GDM1 (cell line): Measurements from ENCODE around the gene C14orf93.
"Not testable (repeated sequence)": the region's sequence is repeated elsewhere in the genome, so short reads cannot be mapped to it uniquely, and the experiment has no call there.

Experiments used
- DNase-seq: peaks from one replicate; lab custom pipeline; 2025; lab: John Stamatoyannopoulos, UW

Gene C14orf93

DNA sequence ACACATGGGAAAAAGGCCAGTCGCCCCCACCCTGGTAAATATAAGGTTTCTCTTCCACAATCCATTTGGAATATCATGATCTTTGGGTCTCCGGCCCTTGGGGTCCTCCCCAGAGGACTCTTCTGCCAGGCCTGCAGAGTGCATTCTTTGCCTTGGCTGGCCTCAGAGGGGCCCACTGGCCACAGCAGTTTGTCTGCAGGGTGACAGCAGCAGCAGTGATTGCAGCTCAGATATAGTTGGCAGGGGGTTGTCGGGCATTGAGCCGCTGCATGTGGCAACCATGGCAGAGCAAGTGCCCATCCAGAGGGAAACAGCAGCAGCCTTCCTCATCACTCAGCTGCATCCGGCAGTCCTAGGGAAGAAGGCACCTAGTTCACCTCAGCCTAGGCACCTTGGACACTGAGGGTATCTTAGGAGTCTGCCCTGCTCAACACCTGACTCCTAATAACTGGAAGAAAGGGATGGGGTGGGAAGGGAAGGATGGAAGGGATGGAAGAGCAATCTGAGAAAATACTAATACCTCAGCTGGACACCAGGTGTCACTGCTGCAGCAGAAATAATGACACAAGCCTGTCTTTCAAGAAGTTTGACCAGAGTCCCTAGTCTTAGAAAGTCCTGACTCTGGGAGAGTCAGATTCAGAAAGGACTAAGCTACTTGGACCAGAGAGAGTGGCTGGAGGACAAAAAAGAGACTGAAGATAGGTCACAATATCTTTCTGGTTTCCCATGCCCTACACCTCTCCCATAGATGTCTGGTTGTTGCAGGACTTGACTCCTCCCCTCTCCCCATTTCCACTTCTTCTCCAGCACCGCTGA lies 36.5 kb downstream of the C14orf93 start:
- peak; percentile 8 for DNase-seq

DNA sequence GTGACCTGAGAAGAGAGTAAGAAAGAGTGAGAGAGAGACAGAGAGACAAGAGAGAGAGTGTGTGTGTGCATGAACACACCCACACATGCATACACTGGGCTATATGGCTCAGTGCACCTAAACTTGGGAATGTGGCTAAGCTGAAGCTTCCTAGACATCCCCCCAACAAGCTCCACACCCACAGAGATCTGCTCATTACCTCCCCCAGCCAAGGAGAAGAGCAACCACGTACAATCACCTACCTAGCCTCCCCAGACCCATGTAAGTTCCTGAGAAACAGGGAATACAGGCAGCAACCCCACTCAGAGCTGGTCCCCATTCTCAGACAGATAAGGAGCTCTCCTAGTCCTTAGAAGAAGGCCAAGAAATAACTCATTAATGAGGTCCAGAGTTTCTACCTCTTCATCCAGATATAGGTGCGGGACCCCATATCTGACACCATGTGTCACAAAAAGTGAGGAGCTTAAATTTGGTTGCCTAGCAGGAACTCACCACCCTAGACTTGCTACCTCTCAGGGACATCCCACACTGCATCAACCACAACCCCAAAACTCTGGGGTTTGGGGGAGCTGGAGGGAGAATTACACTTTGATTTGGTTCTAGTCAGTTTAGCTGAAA lies 37.5 kb downstream of the C14orf93 start:
- no peak for DNase-seq

DNA sequence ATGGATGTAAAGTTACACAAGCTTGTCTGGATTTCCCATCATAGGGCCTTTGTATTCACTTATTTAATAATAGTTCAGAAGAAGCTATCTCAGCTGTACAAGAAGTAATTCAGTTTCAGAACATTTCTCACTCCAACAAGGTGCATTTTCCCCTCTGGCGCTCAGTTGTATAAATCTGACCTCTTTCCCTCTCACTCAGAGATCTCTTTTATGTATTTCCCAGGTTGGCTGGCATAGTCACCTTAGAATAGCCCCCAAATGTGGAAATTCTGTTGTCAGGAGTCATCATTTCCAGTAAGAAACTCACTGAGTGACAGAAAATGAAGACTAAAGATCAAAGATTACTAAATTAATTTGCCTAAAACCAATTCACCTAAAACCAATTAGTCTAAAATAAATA lies 38.8 kb downstream of the C14orf93 start:
- no peak for DNase-seq

DNA sequence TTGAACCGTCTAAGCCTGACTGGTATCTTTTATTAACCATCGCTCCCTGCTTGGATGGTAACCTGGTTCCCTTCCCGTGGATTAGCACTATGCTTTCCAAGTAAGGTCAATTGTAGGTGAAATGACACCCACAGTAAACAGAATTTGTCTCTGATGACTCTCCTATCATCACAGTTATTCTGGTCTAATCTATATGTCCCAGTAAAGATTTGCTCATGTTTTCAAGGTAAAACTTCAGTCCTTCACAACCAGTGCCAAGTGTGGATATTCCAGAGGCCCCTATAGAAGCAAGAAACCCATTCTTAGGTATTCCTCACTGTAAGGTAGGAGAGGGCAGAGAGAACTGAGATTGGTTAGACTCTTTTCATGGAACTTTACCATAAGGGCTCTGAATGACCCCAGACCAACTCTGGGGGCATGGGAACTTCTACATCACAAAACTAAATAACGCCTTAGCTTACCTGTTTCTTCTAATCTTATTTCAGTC lies 43.1 kb downstream of the C14orf93 start:
- DNase-seq, result no peak

DNA sequence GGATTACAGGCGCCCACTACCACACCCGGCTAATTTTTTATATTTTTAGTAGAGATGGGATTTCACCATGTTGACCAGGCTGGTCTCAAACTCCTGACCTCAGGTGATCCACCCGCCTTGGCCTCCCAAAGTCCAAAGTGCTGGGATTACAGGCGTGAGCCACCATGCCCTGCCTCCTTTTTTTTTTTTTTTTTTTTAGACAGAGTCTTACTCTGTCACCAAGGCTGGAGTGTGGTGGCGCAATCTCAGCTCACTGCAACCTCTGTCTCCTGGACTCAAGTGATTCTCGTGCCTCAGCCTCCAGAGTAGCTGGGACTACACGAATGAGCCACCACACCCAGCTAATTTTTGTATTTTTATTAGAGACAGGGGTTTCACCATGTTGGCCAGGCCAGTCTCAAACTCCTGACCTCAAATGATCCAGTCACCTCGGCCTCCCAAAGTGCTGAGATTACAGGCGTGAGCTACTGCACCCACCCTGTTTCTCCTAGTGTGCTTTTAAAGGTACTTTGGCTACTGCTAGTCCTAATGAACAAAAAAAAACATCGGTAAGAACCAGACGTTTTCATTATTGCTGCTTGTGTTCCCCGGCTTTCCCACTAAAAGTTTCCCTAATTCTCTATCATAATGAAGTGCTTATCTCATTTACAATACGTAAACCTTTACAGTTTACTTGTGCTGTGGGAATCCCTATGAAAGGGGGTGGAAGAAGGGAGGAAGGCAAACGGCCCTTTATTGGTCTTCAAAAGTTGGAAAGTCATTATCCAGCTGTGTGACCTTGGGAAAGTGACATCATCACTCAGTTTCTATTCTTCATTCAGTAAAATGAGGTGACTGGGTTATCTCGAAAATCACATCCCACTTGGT lies 43.8 kb downstream of the C14orf93 start:
- not testable (repeated sequence) for DNase-seq

DNA sequence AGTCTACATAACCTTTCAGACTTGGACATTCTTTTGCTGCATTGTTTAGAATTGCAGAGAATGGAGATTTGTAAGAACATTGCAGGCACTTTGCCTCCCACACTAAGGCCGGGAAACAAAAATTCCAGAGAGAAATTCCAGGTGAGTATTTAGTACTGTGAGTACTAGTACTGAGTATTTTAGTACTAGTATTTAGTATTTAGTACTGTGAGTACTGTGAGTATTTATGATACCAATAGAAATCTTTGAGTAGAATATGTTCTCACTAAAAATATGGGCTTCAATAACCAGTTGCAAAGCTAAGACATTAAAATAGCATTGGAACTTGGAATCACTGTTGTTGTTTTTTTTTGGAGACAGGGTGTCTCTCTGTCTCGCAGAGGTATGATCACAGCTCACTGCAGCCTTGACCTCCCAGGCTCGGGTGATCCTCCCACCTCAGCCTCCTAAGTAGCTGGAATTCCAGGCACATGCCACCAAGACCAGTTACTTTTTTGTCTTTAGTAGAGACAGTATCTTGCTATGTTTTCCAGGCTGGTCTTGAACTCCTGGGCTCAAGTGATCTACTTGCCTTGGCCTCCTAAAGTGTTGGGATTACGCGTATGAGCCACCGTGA lies 47.8 kb downstream of the C14orf93 start:
- no peak for DNase-seq

DNA sequence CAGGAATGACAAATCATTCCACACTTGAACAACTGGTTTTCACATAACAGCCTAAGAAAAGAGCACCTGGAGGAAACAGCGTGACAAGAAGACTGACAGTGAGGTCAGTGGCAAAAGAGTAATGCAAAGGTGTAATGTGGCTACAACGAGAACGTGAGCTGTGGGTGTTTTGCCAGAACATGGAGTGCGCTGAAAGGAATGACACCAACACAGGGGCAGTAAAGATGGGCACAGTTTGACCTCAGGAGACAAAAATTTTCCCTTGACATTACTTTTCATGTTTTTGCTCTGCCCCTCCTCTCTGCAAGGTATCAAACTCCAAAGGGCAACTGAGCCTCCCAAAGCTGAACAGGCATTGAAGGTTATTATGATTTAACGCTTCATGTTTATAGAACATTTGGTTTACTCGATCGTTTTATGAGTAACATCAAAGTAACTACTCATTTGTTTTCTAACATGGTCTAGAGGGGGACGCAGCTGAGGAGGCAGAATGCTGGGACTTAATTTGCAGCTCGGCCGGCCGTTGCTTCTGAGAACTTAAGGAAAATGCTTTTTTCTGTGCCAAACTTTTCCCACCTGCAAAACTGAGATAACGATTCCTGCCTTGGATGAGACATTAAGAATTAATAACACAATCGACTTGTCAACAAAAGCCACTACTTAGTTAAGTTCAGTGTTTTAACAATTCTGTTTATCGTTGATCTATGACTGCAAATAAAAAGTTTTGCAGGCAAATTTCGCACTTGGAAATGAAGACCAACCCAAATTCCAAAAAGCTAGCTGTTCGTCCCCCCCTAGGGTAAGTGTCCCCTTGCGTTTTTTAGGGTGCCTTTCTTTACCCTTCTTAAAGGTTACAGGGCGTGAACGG lies 54.0 kb downstream of the C14orf93 start:
- no peak for DNase-seq

DNA sequence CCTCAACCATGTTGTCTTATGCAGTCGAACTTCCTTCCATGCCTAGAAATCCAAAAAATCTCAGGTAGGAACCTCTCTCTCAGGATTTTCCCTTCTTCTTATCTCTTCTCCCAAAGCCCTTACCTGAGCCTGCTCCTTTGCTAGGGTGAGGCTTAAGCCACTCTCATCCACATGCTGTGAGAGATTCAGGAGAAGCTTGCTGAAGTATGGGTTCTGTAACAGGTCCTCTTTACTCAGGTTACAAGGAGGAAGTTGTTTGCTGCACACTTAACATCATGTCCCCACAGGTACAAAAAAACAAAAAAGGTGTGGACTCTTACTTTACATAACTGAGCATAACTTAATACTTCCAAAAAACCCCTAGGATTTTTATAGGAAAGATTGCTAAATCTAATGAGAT lies 57.5 kb downstream of the C14orf93 start:
- no peak for DNase-seq

DNA sequence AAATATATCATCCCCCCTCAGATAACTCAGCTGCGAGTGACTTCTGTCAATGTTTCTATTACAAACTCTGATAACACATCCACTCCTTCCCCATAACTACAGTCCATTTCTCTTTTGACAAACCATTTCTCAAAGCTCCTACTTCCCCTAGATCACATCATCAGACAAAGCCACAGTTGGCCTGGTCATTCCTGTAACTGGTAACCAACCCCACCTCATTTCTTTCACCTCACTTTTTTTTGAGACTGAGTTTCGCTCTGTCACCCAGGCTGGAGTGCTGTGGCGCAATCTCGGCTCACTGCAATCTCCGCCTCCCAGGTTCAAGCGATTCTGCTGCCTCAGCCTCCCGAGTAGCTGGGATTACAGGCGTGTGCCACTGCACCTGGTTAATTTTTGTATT lies 58.1 kb downstream of the C14orf93 start:
- not testable (repeated sequence) for DNase-seq

DNA sequence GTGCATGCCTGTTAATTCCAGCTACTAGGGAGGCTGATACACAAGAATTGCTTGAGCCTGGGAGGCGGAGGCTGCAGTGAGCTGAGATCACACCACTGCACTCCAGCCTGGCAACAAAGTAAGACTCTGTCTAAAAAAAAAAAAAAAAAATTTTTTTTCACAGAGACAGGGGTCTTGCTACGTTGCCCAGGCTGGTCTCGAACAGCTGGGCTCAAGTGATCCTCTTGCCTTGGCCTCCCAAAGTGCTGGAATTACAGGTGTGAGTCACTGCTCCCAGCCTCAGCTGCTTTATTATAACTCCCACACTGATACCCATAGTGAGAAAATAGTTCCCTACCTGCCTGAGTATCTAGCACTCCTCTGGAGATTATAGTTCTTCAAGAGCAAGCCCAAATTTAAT lies 64.3 kb downstream of the C14orf93 start:
- DNase-seq, result no peak

DNA sequence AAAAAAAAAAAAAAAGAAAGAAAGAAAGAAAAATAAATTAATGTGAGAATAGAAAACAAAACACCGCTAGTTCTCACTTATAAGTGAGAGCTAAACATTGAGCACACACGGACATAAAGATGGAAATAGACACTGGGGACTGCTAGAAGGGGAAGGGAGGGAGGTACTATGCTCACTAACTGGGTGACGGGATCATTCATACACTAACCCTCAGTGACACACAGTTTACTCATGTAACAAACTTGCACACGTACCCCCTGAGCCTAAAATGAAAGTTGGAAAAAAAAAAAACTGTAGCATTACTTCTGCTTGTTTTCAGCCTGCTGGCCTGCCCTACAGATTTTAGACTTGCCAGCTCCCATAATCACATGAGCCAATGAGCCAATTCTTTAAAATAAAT lies 70.3 kb downstream of the C14orf93 start:
- no peak for DNase-seq
